ENCODE data around the gene ATF4. TPM values are rescaled to one million over a fixed set of nuclear protein-coding genes. Genes with fewer than 3 reads are reported as not detected.
A peak's percentile ranks its signal among the peaks of the same experiment; 100 is the strongest.

The ATF4 gene
- total and polyA plus RNA-seq, 2 of the 13 experiments (the other 11 are each of a cell fraction or from before 2014, with no cell fraction given) = 486 to 1,297 TPM

GRCh38 chr22:39502789-39503409, 17.5 kb upstream of the ATF4 start (continued):
- TF ChIP-seq U2AF2 (IDR thresholded peaks at IDR 0.05; ENCODE audit: low read depth, low read length) = no peak
- no peak for TF ChIP-seq GPBP1L1 (CRISPR knock-in tag; IDR thresholded peaks at IDR 0.05)
- no peak for TF ChIP-seq ZNF207 (IDR thresholded peaks at IDR 0.05; ENCODE audit: borderline replicate concordance)
- TF ChIP-seq GABPA (IDR thresholded peaks at IDR 0.05; ENCODE audit: low read depth, low read length) = peak; percentile 38
- TF ChIP-seq GABPA (CRISPR knock-in tag; IDR thresholded peaks at IDR 0.05; ENCODE audit: low read depth) = peak; percentile 63
- TF ChIP-seq REXO4 (CRISPR knock-in tag; IDR thresholded peaks at IDR 0.05; ENCODE audit: borderline replicate concordance) = no peak
- no peak for TF ChIP-seq TARDBP (CRISPR knock-in tag; IDR thresholded peaks at IDR 0.05)
- no peak for TF ChIP-seq ZBTB37 (CRISPR knock-in tag; IDR thresholded peaks at IDR 0.05)
- TF ChIP-seq HNF4G (IDR thresholded peaks at IDR 0.05; ENCODE audit: borderline replicate concordance, low read depth, low read length) = peak; percentile 66
- peak; percentile 63; the same call in 1 of the 2 replicates for TF ChIP-seq HNF4G (CRISPR knock-in tag; IDR thresholded peaks at IDR 0.05; ENCODE audit: borderline replicate concordance, low read depth)
- no peak for TF ChIP-seq ZNF672 (CRISPR knock-in tag; IDR thresholded peaks at IDR 0.05)
- no peak; the same call in 1 of the 2 replicates for TF ChIP-seq ZNF567 (CRISPR knock-in tag; IDR thresholded peaks at IDR 0.05; ENCODE audit: borderline replicate concordance)
- no peak for TF ChIP-seq AHDC1 (CRISPR knock-in tag; IDR thresholded peaks at IDR 0.05; ENCODE audit: borderline replicate concordance)
- TF ChIP-seq ZNF263 (CRISPR knock-in tag; IDR thresholded peaks at IDR 0.05) = no peak
- TF ChIP-seq CHD4 (IDR thresholded peaks at IDR 0.05; ENCODE audit: borderline replicate concordance, low read length) = no peak
- TF ChIP-seq ZNF576 (CRISPR knock-in tag; IDR thresholded peaks at IDR 0.05) = no peak
- no peak for TF ChIP-seq THAP11 (CRISPR knock-in tag; IDR thresholded peaks at IDR 0.05)
- no peak for TF ChIP-seq SPEN (CRISPR knock-in tag; IDR thresholded peaks at IDR 0.05; ENCODE audit: low read depth)
- TF ChIP-seq HDAC1 (CRISPR knock-in tag; IDR thresholded peaks at IDR 0.05) = no peak
- no peak for TF ChIP-seq CBX1 (IDR thresholded peaks at IDR 0.05; ENCODE audit: low read depth)
- TF ChIP-seq ETV5 (CRISPR knock-in tag; IDR thresholded peaks at IDR 0.05; ENCODE audit: borderline replicate concordance) = peak; percentile 21; the same call in 1 of the 2 replicates
- TF ChIP-seq MAZ (IDR thresholded peaks at IDR 0.05; ENCODE audit: borderline replicate concordance, low read depth, low read length) = no peak
- 0 out of 2 replicates have a peak, but pooled peaks have one; percentile 0 for TF ChIP-seq MAZ (CRISPR knock-in tag; IDR thresholded peaks at IDR 0.05; ENCODE audit: low read depth)

Measured in HepG2 (cell line).